ENCODE measurements around the gene SPEN.
A peak's percentile ranks its signal among the peaks of the same experiment; 100 is the strongest.

The SPEN gene

GRCh38 chr1:15843826-15844572 lies 3.5 kb upstream of the SPEN start:
- TF ChIP-seq TAF1 (IDR thresholded peaks at IDR 0.05; ENCODE audit: borderline replicate concordance, insufficient read depth, low read length), result no peak
- TF ChIP-seq, protein P1, sequence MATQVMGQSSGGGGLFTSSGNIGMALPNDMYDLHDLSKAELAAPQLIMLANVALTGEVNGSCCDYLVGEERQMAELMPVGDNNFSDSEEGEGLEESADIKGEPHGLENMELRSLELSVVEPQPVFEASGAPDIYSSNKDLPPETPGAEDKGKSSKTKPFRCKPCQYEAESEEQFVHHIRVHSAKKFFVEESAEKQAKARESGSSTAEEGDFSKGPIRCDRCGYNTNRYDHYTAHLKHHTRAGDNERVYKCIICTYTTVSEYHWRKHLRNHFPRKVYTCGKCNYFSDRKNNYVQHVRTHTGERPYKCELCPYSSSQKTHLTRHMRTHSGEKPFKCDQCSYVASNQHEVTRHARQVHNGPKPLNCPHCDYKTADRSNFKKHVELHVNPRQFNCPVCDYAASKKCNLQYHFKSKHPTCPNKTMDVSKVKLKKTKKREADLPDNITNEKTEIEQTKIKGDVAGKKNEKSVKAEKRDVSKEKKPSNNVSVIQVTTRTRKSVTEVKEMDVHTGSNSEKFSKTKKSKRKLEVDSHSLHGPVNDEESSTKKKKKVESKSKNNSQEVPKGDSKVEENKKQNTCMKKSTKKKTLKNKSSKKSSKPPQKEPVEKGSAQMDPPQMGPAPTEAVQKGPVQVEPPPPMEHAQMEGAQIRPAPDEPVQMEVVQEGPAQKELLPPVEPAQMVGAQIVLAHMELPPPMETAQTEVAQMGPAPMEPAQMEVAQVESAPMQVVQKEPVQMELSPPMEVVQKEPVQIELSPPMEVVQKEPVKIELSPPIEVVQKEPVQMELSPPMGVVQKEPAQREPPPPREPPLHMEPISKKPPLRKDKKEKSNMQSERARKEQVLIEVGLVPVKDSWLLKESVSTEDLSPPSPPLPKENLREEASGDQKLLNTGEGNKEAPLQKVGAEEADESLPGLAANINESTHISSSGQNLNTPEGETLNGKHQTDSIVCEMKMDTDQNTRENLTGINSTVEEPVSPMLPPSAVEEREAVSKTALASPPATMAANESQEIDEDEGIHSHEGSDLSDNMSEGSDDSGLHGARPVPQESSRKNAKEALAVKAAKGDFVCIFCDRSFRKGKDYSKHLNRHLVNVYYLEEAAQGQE (IDR thresholded peaks at IDR 0.05; ENCODE audit: insufficient read depth in 1 of 2, low read depth in 2 of 2, low read length in 2 of 2), result no peak
- TF ChIP-seq FOXP2 (optimal IDR thresholded peaks at IDR 0.05; ENCODE audit: borderline replicate concordance, extremely low read depth, extremely low read length, insufficient read depth), result no peak
- TF ChIP-seq POLR2AphosphoS5 (IDR thresholded peaks at IDR 0.05; ENCODE audit: low read depth, low read length), result no peak
- no peak for TF ChIP-seq SIN3A (IDR thresholded peaks at IDR 0.05; ENCODE audit: borderline replicate concordance, insufficient read depth, low read length)

GRCh38 chr1:15847893-15848142 lies 311 bp downstream of the SPEN start:
- no peak for TF ChIP-seq TAF1 (IDR thresholded peaks at IDR 0.05; ENCODE audit: borderline replicate concordance, insufficient read depth, low read length)
- TF ChIP-seq POLR2AphosphoS5 (IDR thresholded peaks at IDR 0.05; ENCODE audit: low read depth, low read length), result no peak
- TF ChIP-seq FOXP2 (optimal IDR thresholded peaks at IDR 0.05; ENCODE audit: borderline replicate concordance, extremely low read depth, extremely low read length, insufficient read depth), result no peak
- TF ChIP-seq SIN3A (IDR thresholded peaks at IDR 0.05; ENCODE audit: borderline replicate concordance, insufficient read depth, low read length), result no peak
- TF ChIP-seq, protein P1 (IDR thresholded peaks at IDR 0.05; ENCODE audit: insufficient read depth in 1 of 2, low read depth in 2 of 2, low read length in 2 of 2), result no peak

DNA sequence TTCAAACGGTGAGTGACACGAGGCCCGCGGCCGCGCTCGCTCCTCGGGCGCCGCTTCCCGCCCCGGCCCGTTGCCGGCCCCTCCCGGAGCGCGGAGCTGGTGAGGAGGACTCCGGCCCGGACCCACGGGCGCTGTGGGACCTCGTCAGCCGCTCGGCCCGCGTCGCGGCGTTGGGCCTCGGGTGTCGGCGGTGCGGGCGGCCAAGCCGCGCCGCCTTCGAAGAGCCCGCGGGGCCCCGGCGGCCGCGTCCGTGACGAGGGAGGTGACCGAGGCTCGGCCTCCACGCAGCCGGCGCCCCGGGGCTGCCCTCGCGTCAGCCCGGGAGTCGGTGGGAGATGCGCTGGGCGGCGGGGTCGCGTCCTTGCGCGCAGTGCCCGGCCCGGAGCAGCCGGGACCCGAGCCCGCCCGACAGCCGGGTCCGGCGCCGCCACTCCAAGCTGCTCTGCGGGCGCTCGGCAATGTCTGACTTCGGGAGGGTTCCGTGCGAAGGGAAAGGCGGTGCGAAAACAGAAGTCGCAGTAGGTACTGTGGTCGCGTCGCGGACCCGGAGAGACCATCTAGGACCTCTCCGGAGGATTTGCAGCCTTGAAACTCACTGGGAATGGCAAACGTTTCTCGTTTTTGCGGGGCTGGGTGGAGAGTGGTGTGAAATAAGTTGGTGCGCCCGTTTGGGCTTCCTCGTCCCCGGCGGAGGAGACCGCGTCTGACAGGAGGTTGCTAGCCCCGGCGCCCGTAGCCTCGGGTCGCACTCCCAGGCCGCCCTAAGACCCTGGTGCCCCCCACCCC lies 829 bp downstream of the SPEN start:
- TF ChIP-seq, protein P1 (IDR thresholded peaks at IDR 0.05; ENCODE audit: insufficient read depth in 1 of 2, low read depth in 2 of 2, low read length in 2 of 2), result no peak
- 0 out of 2 replicates have a peak, but pooled peaks have one; percentile 13 for TF ChIP-seq SIN3A (IDR thresholded peaks at IDR 0.05; ENCODE audit: borderline replicate concordance, insufficient read depth, low read length)

GRCh38 chr1:15848929-15849774 lies 1.6 kb downstream of the SPEN start:
- TF ChIP-seq, protein P1 (IDR thresholded peaks at IDR 0.05; ENCODE audit: insufficient read depth in 1 of 2, low read depth in 2 of 2, low read length in 2 of 2), result no peak
- TF ChIP-seq FOXP2 (optimal IDR thresholded peaks at IDR 0.05; ENCODE audit: borderline replicate concordance, extremely low read depth, extremely low read length, insufficient read depth) (peak; percentile 87), TAF1 (IDR thresholded peaks at IDR 0.05; ENCODE audit: borderline replicate concordance, insufficient read depth, low read length) (0 out of 2 replicates have a peak, but pooled peaks have one; percentile 3), SIN3A (IDR thresholded peaks at IDR 0.05; ENCODE audit: borderline replicate concordance, insufficient read depth, low read length) (peak; percentile 89; the same call in 1 of the 2 replicates), POLR2AphosphoS5 (IDR thresholded peaks at IDR 0.05; ENCODE audit: low read depth, low read length) (peak; percentile 55; the same call in 1 of the 2 replicates)

All from PFSK-1 (cell line).